SK-N-MC (cell line): ENCODE measurements around the gene MSANTD2.

ENCODE experiments used
- DNase-seq: peaks from one replicate; pipeline ENCODE4 v3.0.0-alpha.2; 2011; ENCODE audit warnings: low read depth, low spot score
- H3K27ac ChIP-seq: fragments of 200-600 bp; sonication (generic); 2 replicates; pipeline ENCODE4 v1.5.1; 2016; ENCODE audit warnings: mixed run types
- H3K36me3 ChIP-seq: fragments of 200-600 bp; sonication (generic); 2 replicates; pipeline ENCODE4 v1.6.1; 2017; ENCODE audit warnings: antibody characterized with exemption, low read length, mixed read lengths; ENCODE audit not compliant: insufficient read depth
- H3K4me3 ChIP-seq: fragments of 200-600 bp; sonication (generic); 2 replicates; pipeline ENCODE4 v1.5.1; 2016
- H3K9ac ChIP-seq: fragments of 200-600 bp; sonication (generic); 2 replicates; pipeline ENCODE4 v1.8.0; 2017; ENCODE audit warnings: mixed run types, mixed read lengths; ENCODE audit not compliant: insufficient read length
- H3K9me3 ChIP-seq: fragments of 200-600 bp; sonication (generic); 2 replicates; pipeline ENCODE4 v1.6.1; 2017; ENCODE audit warnings: low read depth, mild to moderate bottlenecking, antibody characterized with exemption, low read length, moderate library complexity, mixed read lengths
- EZH2 ChIP-seq: fragments of 200-600 bp; sonication (generic); IDR thresholded peaks from one replicate; pipeline ENCODE4 v1.6.1; 2017; ENCODE audit warnings: antibody characterized with exemption
- FOXP2 ChIP-seq: optimal IDR thresholded peaks from 2 replicates; pipeline ENCODE3; 2011; ENCODE audit warnings: mild to moderate bottlenecking, moderate library complexity; ENCODE audit not compliant: insufficient read depth; ENCODE audit errors: extremely low read length, control extremely low read depth
- POLR2AphosphoS5 ChIP-seq: IDR thresholded peaks from 2 replicates; pipeline ENCODE4 v1.6.1; 2012; ENCODE audit warnings: mild to moderate bottlenecking, low read depth, low read length, borderline replicate concordance

The MSANTD2 gene

GRCh38 chr11:124742555-124742954 is 57.7 kb downstream of the MSANTD2 start:
- Histone ChIP-seq H3K27ac (no peak overlapping the region), H3K36me3 (no peaks in the 10 kb centered on the region), H3K9ac (no peak overlapping the region), H3K4me3 (no peak overlapping the region), H3K9me3 (no peaks in the 10 kb centered on the region)
- DNase-seq: no peak
- TF ChIP-seq FOXP2: no peak
- no peak for TF ChIP-seq POLR2AphosphoS5
- no peak for TF ChIP-seq EZH2

GRCh38 chr11:124740277-124740882 is 59.8 kb downstream of the MSANTD2 start:
- Histone ChIP-seq H3K36me3 (no peaks in the 10 kb centered on the region), H3K9me3 (no peaks in the 10 kb centered on the region), H3K9ac (peak overlapping the region; percentile 14), H3K4me3 (peak overlapping the region; percentile 79), H3K27ac (no peak overlapping the region)
- DNase-seq: no peak
- no peak for TF ChIP-seq POLR2AphosphoS5
- TF ChIP-seq FOXP2: no peak
- no peak for TF ChIP-seq EZH2

GRCh38 chr11:124739479-124740276 is 60.5 kb downstream of the MSANTD2 start, which contains the start of gene NRGN:
TSS of gene NRGN (plus strand) at chr11:124739942. CDS start at chr11:124740085, 143 bp downstream.
- Histone ChIP-seq H3K27ac (no peak within 1 kb of the TSS), H3K36me3 (no peaks in the 10 kb centered on the region), H3K9me3 (no peaks in the 10 kb centered on the region), H3K9ac (peak within 1 kb of the TSS; percentile 14), H3K4me3 (peak within 1 kb of the TSS; percentile 79)
- no peak for DNase-seq
- peak; percentile 57 for TF ChIP-seq FOXP2
- peak; percentile 12; the same call in 1 of the 2 replicates for TF ChIP-seq POLR2AphosphoS5
- no peak for TF ChIP-seq EZH2

DNA sequence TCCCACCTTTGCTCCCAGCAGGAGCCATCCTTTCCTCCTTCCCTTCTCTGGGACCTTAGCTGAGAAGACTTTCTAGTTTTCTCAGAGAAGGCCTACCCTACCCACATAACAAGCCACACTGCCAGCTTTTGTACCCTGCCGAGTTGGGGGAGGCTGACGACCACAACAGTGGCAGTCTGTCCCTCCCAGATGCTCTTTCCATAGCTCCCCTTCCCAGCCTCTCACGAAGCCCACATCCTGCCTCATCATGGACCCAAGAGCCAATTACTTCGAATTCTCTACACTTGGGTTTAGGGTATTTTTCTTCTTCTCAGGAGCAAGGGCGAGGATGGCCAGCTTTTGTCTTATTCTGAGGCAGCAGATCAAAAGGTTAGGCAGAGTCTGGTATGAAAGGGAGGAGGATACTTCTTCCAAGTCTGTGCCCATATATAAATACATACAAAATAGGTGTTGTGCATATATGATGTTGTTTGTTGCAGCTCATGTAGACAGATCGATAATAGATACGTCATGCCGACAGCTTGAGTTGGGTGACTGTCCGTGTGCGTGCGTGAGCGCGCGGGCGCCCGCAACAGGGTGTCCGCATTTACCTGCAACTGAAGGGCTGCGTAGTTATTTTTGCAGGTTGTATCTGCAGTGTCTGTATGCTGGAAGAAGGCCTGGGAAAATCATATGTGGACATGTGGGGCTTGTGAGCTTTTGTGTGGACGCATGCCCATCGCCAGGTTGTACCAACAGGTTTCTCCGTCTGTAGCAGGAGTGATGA is 61.3 kb downstream of the MSANTD2 start:
- Histone ChIP-seq H3K36me3 (no peaks in the 10 kb centered on the region), H3K27ac (no peak overlapping the region), H3K9ac (no peak overlapping the region), H3K9me3 (no peaks in the 10 kb centered on the region), H3K4me3 (peak overlapping the region; percentile 79)
- DNase-seq: no peak
- TF ChIP-seq POLR2AphosphoS5: no peak

GRCh38 chr11:124737638-124738305 is 62.4 kb downstream of the MSANTD2 start:
- no peaks in the 10 kb centered on the region for H3K9me3 ChIP-seq
- H3K4me3 ChIP-seq: no peak overlapping the region
- TF ChIP-seq POLR2AphosphoS5 (no peak), FOXP2 (no peak), EZH2 (no peak)
- no peak overlapping the region for H3K9ac ChIP-seq
- DNase-seq: no peak
- H3K36me3 ChIP-seq: no peaks in the 10 kb centered on the region
- no peak overlapping the region for H3K27ac ChIP-seq

- no peak overlapping the region for H3K27ac ChIP-seq
- TF ChIP-seq POLR2AphosphoS5 (no peak), FOXP2 (no peak), EZH2 (no peak)
- H3K4me3 ChIP-seq: no peak overlapping the region
- DNase-seq: no peak
- no peaks in the 10 kb centered on the region for H3K36me3 ChIP-seq
- H3K9ac ChIP-seq: no peak overlapping the region
- H3K9me3 ChIP-seq: no peaks in the 10 kb centered on the region
Observed at GRCh38 chr11:124736736-124737135, 63.5 kb downstream of the MSANTD2 start.

- Histone ChIP-seq H3K36me3 (no peaks in the 10 kb centered on the region), H3K9ac (no peak overlapping the region), H3K4me3 (no peak overlapping the region), H3K27ac (no peak overlapping the region), H3K9me3 (no peaks in the 10 kb centered on the region)
- TF ChIP-seq FOXP2: no peak
- TF ChIP-seq EZH2: no peak
- TF ChIP-seq POLR2AphosphoS5: no peak
- no peak for DNase-seq
Observed at GRCh38 chr11:124732230-124732629, 68.0 kb downstream of the MSANTD2 start.

- no peak for DNase-seq
- Histone ChIP-seq H3K27ac (no peak overlapping the region), H3K36me3 (no peaks in the 10 kb centered on the region), H3K4me3 (no peak overlapping the region), H3K9me3 (no peaks in the 10 kb centered on the region), H3K9ac (no peak overlapping the region)
- TF ChIP-seq FOXP2 (no peak), POLR2AphosphoS5 (no peak), EZH2 (no peak)
Observed at GRCh38 chr11:124729571-124729970, 70.6 kb downstream of the MSANTD2 start.
